Measurements from ENCODE around the gene HSF2BP. TPM values are rescaled to one million over a fixed set of nuclear protein-coding genes. Genes with fewer than 3 reads are reported as not detected.

Gene HSF2BP
- total and polyA plus RNA-seq, 7 donors, result 0.16 to 0.83 (median 0.46) TPM

GRCh38 chr21:43658088-43658741, 1.1 kb downstream of the HSF2BP start:
- peaks cover 0 to 23% (median 18%) of the 10 kb centered on the region in 4 donors for H3K4me1 ChIP-seq

GRCh38 chr21:43657355-43658087, 1.8 kb downstream of the HSF2BP start:
- Histone ChIP-seq H3K4me1 (peaks cover 0 to 23% (median 18%) of the 10 kb centered on the region in 4 donors), H3K27ac (no peak overlapping the region), H3K9me3 (no peaks in the 10 kb centered on the region), H3K4me3 (no peak overlapping the region), H3K36me3 (peaks cover 0 to 9% (median 1%) of the 10 kb centered on the region in 4 donors), H3K27me3 (no peaks in the 10 kb centered on the region)
- 77 to 87% methylated on average over 46 of the region's 46 CpGs for WGBS, 2 donors
- intact Hi-C loops (cut with DNase I), result loop anchor here (2.0 kb wide), 2 partner anchors 59 to 71 kb away; no protein-coding TSS in a partner anchor
- TF ChIP-seq, protein P1, sequence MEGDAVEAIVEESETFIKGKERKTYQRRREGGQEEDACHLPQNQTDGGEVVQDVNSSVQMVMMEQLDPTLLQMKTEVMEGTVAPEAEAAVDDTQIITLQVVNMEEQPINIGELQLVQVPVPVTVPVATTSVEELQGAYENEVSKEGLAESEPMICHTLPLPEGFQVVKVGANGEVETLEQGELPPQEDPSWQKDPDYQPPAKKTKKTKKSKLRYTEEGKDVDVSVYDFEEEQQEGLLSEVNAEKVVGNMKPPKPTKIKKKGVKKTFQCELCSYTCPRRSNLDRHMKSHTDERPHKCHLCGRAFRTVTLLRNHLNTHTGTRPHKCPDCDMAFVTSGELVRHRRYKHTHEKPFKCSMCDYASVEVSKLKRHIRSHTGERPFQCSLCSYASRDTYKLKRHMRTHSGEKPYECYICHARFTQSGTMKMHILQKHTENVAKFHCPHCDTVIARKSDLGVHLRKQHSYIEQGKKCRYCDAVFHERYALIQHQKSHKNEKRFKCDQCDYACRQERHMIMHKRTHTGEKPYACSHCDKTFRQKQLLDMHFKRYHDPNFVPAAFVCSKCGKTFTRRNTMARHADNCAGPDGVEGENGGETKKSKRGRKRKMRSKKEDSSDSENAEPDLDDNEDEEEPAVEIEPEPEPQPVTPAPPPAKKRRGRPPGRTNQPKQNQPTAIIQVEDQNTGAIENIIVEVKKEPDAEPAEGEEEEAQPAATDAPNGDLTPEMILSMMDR (IDR thresholded peaks at IDR 0.05), result no peak
- TF ChIP-seq EP300 (IDR thresholded peaks at IDR 0.05), result no peak
- no peak for DNase-seq

More at GRCh38 chr21:43658088-43658741, 1.1 kb downstream of the HSF2BP start:
- 95 to 96% methylated on average over 48 of the region's 48 CpGs for WGBS, 2 donors
- no peaks in the 10 kb centered on the region for H3K27me3 ChIP-seq
- peaks cover 0 to 10% (median 1%) of the 10 kb centered on the region in 4 donors for H3K36me3 ChIP-seq
- no peak for DNase-seq
- H3K27ac ChIP-seq, result no peak overlapping the region
- H3K9me3 ChIP-seq, result no peaks in the 10 kb centered on the region
- no peak overlapping the region for H3K4me3 ChIP-seq
- intact Hi-C loops (cut with DNase I), result loop anchor here (2.0 kb wide), 2 partner anchors 59 to 71 kb away; no protein-coding TSS in a partner anchor
- no peak for TF ChIP-seq POLR2AphosphoS5 (IDR thresholded peaks at IDR 0.05)
- TF ChIP-seq, protein P1 (IDR thresholded peaks at IDR 0.05), result no peak
- TF ChIP-seq POLR2A (IDR thresholded peaks at IDR 0.05), result no peak
- no peak for TF ChIP-seq EP300 (IDR thresholded peaks at IDR 0.05)

DNA sequence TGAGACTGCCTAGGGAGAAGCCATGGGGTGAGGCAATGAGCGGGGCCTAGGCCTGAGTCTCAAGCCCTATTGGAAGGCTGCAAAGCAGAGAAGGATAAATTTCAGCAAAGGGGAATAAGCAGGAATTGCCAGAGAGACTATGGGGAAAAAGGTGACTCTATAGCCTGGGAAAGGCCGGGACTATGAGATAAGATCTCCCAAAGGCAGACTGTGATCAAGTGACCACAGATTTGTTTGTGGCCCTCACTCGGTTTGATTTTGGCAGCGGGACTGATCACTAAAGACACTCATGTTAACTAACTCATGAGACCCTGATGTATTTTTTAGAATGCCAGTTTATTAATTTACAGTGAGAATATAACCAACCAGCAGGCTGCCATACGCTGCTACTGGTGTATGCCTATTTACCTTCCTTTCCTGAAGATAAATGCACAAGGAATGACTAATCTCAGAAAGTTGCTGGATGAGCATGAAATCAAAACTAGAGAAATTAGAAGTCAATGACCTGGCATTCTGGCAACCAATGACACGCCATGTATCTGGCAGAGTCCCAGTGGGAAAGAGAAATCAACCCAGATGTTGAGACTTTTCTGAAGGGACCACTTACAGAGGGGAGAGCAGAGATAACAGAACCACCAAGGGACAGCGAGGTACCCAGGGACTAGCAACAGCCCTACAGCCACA, 4.3 kb downstream of the HSF2BP start:
- intact Hi-C loops (cut with DNase I), result no loop called here
- TF ChIP-seq EP300 (IDR thresholded peaks at IDR 0.05) (no peak), POLR2A (IDR thresholded peaks at IDR 0.05) (no peak), POLR2AphosphoS5 (IDR thresholded peaks at IDR 0.05) (no peak)
- TF ChIP-seq, protein P1 (IDR thresholded peaks at IDR 0.05), result no peak
- 90 to 94% methylated on average over 7 of the region's 7 CpGs for WGBS, 2 donors

DNA sequence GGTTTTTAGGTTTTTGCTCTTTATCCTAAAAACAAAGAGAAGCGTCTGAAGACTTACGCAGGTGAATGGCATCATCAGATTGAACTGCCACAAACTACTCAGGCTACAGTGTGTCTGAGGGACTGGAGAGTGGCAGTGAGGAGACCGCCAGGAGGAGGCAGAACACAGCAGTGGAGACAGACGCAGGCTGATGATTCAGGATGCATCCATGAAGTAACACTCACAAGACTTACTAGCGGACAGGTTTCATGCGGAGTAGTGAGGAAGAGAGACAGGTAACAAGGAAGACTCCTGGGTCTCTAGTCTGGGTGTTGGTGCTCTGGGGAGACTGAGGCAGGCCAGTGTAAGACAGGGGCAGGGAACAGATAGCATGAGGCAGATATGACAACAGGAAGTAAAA, 5.7 kb downstream of the HSF2BP start:
- 93 to 94% methylated on average over 6 of the region's 6 CpGs for WGBS, 2 donors

More for the DNA sequence above, 4.3 kb downstream of the HSF2BP start:
- no peak overlapping the region for H3K27ac ChIP-seq
- no peak overlapping the region for H3K4me3 ChIP-seq
- DNase-seq, result no peak
- H3K9me3 ChIP-seq, result no peaks in the 10 kb centered on the region
- peaks cover 0 to 9% (median 7%) of the 10 kb centered on the region in 4 donors for H3K4me1 ChIP-seq
- no peaks in the 10 kb centered on the region for H3K36me3 ChIP-seq
- no peaks in the 10 kb centered on the region for H3K27me3 ChIP-seq

More for the DNA sequence above, 5.7 kb downstream of the HSF2BP start:
- Histone ChIP-seq H3K27ac (no peak overlapping the region), H3K4me3 (no peak overlapping the region), H3K9me3 (no peaks in the 10 kb centered on the region), H3K27me3 (no peaks in the 10 kb centered on the region), H3K36me3 (no peaks in the 10 kb centered on the region), H3K4me1 (peaks cover 0 to 2% (median under 1%) of the 10 kb centered on the region in 4 donors)
- TF ChIP-seq, protein P1 (IDR thresholded peaks at IDR 0.05), result no peak
- no peak for TF ChIP-seq EP300 (IDR thresholded peaks at IDR 0.05)
- no peak for TF ChIP-seq POLR2A (IDR thresholded peaks at IDR 0.05)
- no peak for TF ChIP-seq POLR2AphosphoS5 (IDR thresholded peaks at IDR 0.05)
- no peak for DNase-seq
- intact Hi-C loops (cut with DNase I), result no loop called here
